HEK293 (cell line): Measurements from ENCODE around the gene KCNQ1.

ENCODE experiments used
- CTCF ChIA-PET: fragments of 350-600 bp; formaldehyde crosslinking; extraction: SDS; loops from one replicate; lab custom pipeline; 2021; ENCODE audit warnings: antibody characterized with exemption; lab: Yijun Ruan, JAX
- POLR2A ChIA-PET: fragments of 300-600 bp; formaldehyde crosslinking; extraction: SDS; loops from one replicate; lab custom pipeline; 2020; ENCODE audit warnings: antibody characterized with exemption, inconsistent platforms; lab: Yijun Ruan, JAX
- H3K27ac ChIP-seq: fragments of 200-500 bp; sonication (Bioruptor generic); 2 replicates; pipeline ENCODE4 v1.5.1; 2014; ENCODE audit warnings: low read depth, low read length, control low read depth, inconsistent platforms; ENCODE audit errors: extremely low read depth
- H3K36me3 ChIP-seq, 2 experiments: fragments of 200-500 bp in 1 of 2; sonication (Bioruptor generic) in 1 of 2; 1 replicate in 1 of 2; 2 replicates in 1 of 2; pipeline ENCODE4 v1.5.1; 2014 to 2017; ENCODE audit warnings: inconsistent platforms in 2 of 2, low read length in 2 of 2; ENCODE audit not compliant: control insufficient read depth in 2 of 2, insufficient read depth in 1 of 2
- H3K4me1 ChIP-seq: fragments of 200-500 bp; sonication (Bioruptor generic); 2 replicates; pipeline ENCODE4 v1.5.1; 2014; ENCODE audit warnings: mild to moderate bottlenecking, low read length, inconsistent platforms; ENCODE audit not compliant: control insufficient read depth, insufficient read depth
- H3K4me3 ChIP-seq: 2 replicates; pipeline ENCODE4 v1.5.1; 2011; ENCODE audit warnings: low read depth, mild to moderate bottlenecking, control low read depth, low read length, moderate library complexity
- H3K9me3 ChIP-seq: fragments of 200-500 bp; sonication (Bioruptor generic); 2 replicates; pipeline ENCODE4 v1.5.1; 2014; ENCODE audit warnings: low read depth, low read length, inconsistent platforms; ENCODE audit not compliant: control insufficient read depth, insufficient read depth
- HOXC10 ChIP-seq: sonication (generic); formaldehyde crosslinking; IDR thresholded peaks from 2 replicates; pipeline ENCODE4 v1.8.1; 2023; ENCODE audit warnings: mild to moderate bottlenecking, missing genetic modification reagents
- HOXD13 ChIP-seq: sonication (generic); formaldehyde crosslinking; IDR thresholded peaks from 2 replicates; pipeline ENCODE4 v1.8.0; 2022; ENCODE audit warnings: missing genetic modification reagents, borderline replicate concordance
- KLF7 ChIP-seq: fragments of 450-650 bp; formaldehyde crosslinking; IDR thresholded peaks from 2 replicates; pipeline ENCODE4 v1.5.1; 2016; ENCODE audit warnings: missing biosample characterization, missing genetic modification characterization, borderline replicate concordance
- OSR2 ChIP-seq: fragments of 450-650 bp; formaldehyde crosslinking; IDR thresholded peaks from 2 replicates; pipeline ENCODE4 v1.5.1; 2016; ENCODE audit warnings: missing biosample characterization, missing genetic modification characterization
- RBAK ChIP-seq: fragments of 450-650 bp; formaldehyde crosslinking; IDR thresholded peaks from 2 replicates; pipeline ENCODE4 v1.5.1; 2016; ENCODE audit warnings: missing biosample characterization, missing genetic modification characterization
- SCRT1 ChIP-seq: fragments of 450-650 bp; formaldehyde crosslinking; IDR thresholded peaks from 2 replicates; pipeline ENCODE4 v1.5.1; 2016; ENCODE audit warnings: missing biosample characterization, missing genetic modification characterization, borderline replicate concordance
- ZBTB21 ChIP-seq: fragments of 450-650 bp; formaldehyde crosslinking; IDR thresholded peaks from 2 replicates; pipeline ENCODE4 v1.5.1; 2017; ENCODE audit warnings: missing biosample characterization, missing genetic modification characterization
- ZEB2 ChIP-seq: fragments of 450-650 bp; formaldehyde crosslinking; IDR thresholded peaks from 2 replicates; pipeline ENCODE4 v1.5.1; 2016; ENCODE audit warnings: missing biosample characterization, missing genetic modification characterization
- ZFP3 ChIP-seq: fragments of 450-650 bp; formaldehyde crosslinking; IDR thresholded peaks from 2 replicates; pipeline ENCODE4 v1.5.1; 2016; ENCODE audit warnings: low read depth, missing biosample characterization, missing genetic modification characterization
- ZNF112 ChIP-seq: fragments of 450-650 bp; formaldehyde crosslinking; IDR thresholded peaks from 2 replicates; pipeline ENCODE4 v1.5.0; 2017; ENCODE audit warnings: missing biosample characterization, missing genetic modification characterization
- ZNF133 ChIP-seq: fragments of 450-650 bp; formaldehyde crosslinking; IDR thresholded peaks from 2 replicates; pipeline ENCODE4 v1.5.1; 2016; ENCODE audit warnings: missing biosample characterization, missing genetic modification characterization
- ZNF19 ChIP-seq: fragments of 450-650 bp; formaldehyde crosslinking; IDR thresholded peaks from 2 replicates; pipeline ENCODE4; 2016; ENCODE audit warnings: missing biosample characterization, missing genetic modification characterization, low read depth
- ZNF23 ChIP-seq: fragments of 450-650 bp; formaldehyde crosslinking; IDR thresholded peaks from 2 replicates; pipeline ENCODE4 v1.5.1; 2016; ENCODE audit warnings: missing biosample characterization, missing genetic modification characterization, borderline replicate concordance
- ZNF239 ChIP-seq: fragments of 450-650 bp; formaldehyde crosslinking; IDR thresholded peaks from 2 replicates; pipeline ENCODE4 v1.5.1; 2016; ENCODE audit warnings: missing biosample characterization, missing genetic modification characterization
- ZNF350 ChIP-seq: fragments of 450-650 bp; formaldehyde crosslinking; IDR thresholded peaks from 2 replicates; pipeline ENCODE4 v1.5.0; 2017; ENCODE audit warnings: missing biosample characterization, mild to moderate bottlenecking, missing genetic modification characterization
- ZNF514 ChIP-seq: fragments of 450-650 bp; formaldehyde crosslinking; IDR thresholded peaks from 2 replicates; pipeline ENCODE4 v1.5.1; 2016; ENCODE audit warnings: missing biosample characterization, missing genetic modification characterization
- ZNF626 ChIP-seq: fragments of 450-650 bp; sonication (Bioruptor Pico); formaldehyde crosslinking; IDR thresholded peaks from 2 replicates; pipeline ENCODE4 v1.5.1; 2018; ENCODE audit warnings: missing biosample characterization, missing genetic modification characterization, inconsistent platforms
- ZNF629 ChIP-seq: fragments of 450-650 bp; formaldehyde crosslinking; IDR thresholded peaks from 2 replicates; pipeline ENCODE4 v1.5.1; 2017; ENCODE audit warnings: missing biosample characterization, missing genetic modification characterization
- ZNF658 ChIP-seq: fragments of 450-650 bp; formaldehyde crosslinking; IDR thresholded peaks from 2 replicates; pipeline ENCODE4; 2016; ENCODE audit warnings: missing biosample characterization, missing genetic modification characterization
- ZNF660 ChIP-seq: fragments of 450-650 bp; IDR thresholded peaks from 2 replicates; pipeline ENCODE4 v1.5.1; 2018; ENCODE audit warnings: missing biosample characterization, mild to moderate bottlenecking, missing genetic modification characterization
- ZNF785 ChIP-seq: fragments of 450-650 bp; formaldehyde crosslinking; IDR thresholded peaks from 2 replicates; pipeline ENCODE4 v1.5.1; 2016; ENCODE audit warnings: missing biosample characterization, missing genetic modification characterization
- ZNF837 ChIP-seq: fragments of 450-650 bp; formaldehyde crosslinking; IDR thresholded peaks from 2 replicates; pipeline ENCODE4 v1.5.1; 2016; ENCODE audit warnings: missing biosample characterization, missing genetic modification characterization
- ZSCAN16 ChIP-seq: fragments of 450-650 bp; formaldehyde crosslinking; IDR thresholded peaks from 2 replicates; pipeline ENCODE4 v1.5.1; 2016; ENCODE audit warnings: missing biosample characterization, missing genetic modification characterization
- TF ChIP-seq, protein P1 (sequence below): fragments of 450-650 bp; formaldehyde crosslinking; IDR thresholded peaks from 2 replicates; pipeline ENCODE4 v1.5.1; 2016; ENCODE audit warnings: missing biosample characterization, missing genetic modification characterization
- TF ChIP-seq, protein P2 (sequence below): fragments of 450-650 bp; formaldehyde crosslinking; IDR thresholded peaks from 2 replicates; pipeline ENCODE4 v1.5.1; 2016; ENCODE audit warnings: missing biosample characterization, missing genetic modification characterization

Gene KCNQ1

DNA sequence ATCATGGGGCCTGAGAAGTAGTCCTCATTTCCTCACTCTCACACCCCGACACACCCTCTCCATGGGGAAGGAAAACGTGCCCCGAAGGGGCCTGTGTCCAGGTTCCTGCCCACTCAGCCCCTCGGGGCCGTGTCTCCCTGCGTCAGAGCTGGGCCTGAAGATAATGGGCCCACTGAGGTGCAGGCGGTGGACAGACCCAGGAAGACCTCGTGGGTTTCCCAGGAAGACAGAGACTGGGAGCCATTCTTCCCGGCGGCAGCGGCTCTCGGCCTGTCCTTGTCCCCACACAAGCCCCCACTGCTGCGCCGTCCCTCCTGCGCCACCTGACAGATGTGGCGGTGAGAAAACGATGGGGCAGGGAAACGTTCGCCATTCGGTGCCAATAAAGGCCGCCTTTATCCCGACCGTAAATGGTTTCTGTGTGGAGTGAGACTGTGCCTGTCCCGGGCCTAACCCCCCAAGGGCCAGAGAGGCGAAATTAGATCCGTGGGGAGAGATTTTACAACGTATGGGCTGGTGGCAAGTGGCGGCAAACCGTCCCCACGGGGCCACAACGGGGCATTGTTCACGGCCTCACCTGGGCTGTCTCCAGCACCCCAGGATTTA, 351.8 kb downstream of the KCNQ1 start (continued):
- TF ChIP-seq, protein P1, sequence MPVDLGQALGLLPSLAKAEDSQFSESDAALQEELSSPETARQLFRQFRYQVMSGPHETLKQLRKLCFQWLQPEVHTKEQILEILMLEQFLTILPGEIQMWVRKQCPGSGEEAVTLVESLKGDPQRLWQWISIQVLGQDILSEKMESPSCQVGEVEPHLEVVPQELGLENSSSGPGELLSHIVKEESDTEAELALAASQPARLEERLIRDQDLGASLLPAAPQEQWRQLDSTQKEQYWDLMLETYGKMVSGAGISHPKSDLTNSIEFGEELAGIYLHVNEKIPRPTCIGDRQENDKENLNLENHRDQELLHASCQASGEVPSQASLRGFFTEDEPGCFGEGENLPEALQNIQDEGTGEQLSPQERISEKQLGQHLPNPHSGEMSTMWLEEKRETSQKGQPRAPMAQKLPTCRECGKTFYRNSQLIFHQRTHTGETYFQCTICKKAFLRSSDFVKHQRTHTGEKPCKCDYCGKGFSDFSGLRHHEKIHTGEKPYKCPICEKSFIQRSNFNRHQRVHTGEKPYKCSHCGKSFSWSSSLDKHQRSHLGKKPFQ (tag by site-specific recombination): no peak
- TF ChIP-seq ZNF837 (tag by site-specific recombination) (no peak), ZNF350 (tag by site-specific recombination) (no peak), RBAK (no peak)

DNA sequence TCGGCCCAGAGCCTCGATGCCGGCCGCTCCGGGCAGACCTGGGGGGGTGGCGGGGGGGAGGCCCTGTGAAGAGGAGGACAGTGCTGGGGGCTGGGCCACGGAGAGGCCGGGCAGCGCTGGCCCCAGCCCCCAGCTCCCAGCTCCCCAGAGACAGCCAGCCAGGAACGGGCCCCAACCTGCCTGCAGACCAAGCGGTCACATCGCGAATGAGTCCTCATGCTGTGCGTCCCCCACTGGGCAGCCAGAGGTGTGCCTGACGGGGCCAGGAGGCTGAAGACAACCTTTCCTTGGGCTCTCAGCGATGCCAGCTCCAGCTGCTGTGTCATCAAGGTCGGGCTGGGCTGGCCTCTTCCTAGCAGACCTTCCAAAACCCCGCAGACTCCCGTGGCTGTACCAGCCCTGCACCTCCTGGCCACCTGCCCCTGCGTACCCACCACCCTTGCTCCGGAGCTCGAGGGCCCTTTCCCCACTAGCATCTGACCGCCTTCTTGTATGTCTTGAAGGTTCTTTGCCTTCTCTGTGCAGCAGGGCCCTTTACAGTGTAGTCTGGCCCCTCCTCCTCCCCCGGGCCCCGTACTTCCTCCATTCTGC, 352.4 kb downstream of the KCNQ1 start:
- H3K27ac ChIP-seq: no peak overlapping the region
- H3K4me3 ChIP-seq: no peak overlapping the region
- H3K4me1 ChIP-seq: no peaks in the 10 kb centered on the region
- no peaks in the 10 kb centered on the region for H3K36me3 ChIP-seq
- no peaks in the 10 kb centered on the region for H3K9me3 ChIP-seq
- ChIA-PET POLR2A (no interaction called here), CTCF (no interaction called here)
- TF ChIP-seq ZSCAN16 (tag by site-specific recombination) (no peak), ZNF785 (no peak), HOXD13 (CRISPR knock-in tag) (no peak), ZNF658 (tag by site-specific recombination) (no peak), ZNF629 (tag by site-specific recombination) (no peak), ZNF626 (no peak), HOXC10 (CRISPR knock-in tag) (no peak), SCRT1 (no peak), ZNF112 (tag by site-specific recombination) (no peak), ZNF133 (tag by site-specific recombination) (no peak), ZNF239 (tag by site-specific recombination) (no peak), ZBTB21 (tag by site-specific recombination) (no peak), ZNF19 (tag by site-specific recombination) (no peak), ZNF514 (no peak), ZEB2 (no peak)
- TF ChIP-seq, protein P2, sequence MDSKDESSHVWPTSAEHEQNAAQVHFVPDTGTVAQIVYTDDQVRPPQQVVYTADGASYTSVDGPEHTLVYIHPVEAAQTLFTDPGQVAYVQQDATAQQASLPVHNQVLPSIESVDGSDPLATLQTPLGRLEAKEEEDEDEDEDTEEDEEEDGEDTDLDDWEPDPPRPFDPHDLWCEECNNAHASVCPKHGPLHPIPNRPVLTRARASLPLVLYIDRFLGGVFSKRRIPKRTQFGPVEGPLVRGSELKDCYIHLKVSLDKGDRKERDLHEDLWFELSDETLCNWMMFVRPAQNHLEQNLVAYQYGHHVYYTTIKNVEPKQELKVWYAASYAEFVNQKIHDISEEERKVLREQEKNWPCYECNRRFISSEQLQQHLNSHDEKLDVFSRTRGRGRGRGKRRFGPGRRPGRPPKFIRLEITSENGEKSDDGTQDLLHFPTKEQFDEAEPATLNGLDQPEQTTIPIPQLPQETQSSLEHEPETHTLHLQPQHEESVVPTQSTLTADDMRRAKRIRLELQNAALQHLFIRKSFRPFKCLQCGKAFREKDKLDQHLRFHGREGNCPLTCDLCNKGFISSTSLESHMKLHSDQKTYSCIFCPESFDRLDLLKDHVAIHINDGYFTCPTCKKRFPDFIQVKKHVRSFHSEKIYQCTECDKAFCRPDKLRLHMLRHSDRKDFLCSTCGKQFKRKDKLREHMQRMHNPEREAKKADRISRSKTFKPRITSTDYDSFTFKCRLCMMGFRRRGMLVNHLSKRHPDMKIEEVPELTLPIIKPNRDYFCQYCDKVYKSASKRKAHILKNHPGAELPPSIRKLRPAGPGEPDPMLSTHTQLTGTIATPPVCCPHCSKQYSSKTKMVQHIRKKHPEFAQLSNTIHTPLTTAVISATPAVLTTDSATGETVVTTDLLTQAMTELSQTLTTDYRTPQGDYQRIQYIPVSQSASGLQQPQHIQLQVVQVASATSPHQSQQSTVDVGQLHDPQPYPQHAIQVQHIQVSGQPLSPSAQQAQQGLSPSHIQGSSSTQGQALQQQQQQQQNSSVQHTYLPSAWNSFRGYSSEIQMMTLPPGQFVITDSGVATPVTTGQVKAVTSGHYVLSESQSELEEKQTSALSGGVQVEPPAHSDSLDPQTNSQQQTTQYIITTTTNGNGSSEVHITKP (tag by site-specific recombination): no peak

DNA sequence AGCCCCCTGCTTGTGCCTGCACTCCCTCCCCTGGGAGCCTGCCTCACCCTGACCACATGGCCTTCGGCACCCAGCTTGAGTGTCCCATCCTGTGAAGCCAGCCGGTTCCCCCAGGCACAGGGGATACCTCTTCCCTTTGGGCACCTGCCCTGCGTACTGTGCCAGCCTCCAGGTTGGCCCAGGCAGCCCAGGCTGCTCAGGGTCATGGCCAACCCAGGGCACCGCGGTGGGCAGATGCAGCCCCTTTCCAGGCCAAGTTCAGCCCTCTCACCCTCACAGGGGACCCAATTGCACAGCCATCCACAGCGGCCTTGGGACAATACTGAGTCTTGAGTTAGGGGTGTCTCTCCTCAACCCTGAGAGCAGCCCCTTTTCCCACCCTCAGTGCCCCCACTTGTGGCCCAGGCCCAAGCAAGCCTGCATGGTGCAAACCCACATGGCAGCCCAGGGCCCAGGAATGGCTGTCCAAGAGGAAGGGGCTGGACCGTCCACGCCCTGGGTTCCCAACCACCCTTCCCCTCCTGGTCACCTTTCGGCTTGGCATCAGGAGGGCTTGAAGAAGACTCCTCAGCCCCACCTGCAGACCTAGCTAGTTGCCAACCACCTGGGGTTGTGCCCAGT, 353.0 kb downstream of the KCNQ1 start:
- H3K9me3 ChIP-seq: no peaks in the 10 kb centered on the region
- no peaks in the 10 kb centered on the region for H3K36me3 ChIP-seq
- no peak for TF ChIP-seq OSR2 (tag by site-specific recombination)
- TF ChIP-seq ZNF23 (tag by site-specific recombination): no peak
- no peak for TF ChIP-seq KLF7 (tag by site-specific recombination)
- TF ChIP-seq ZNF658 (tag by site-specific recombination): no peak
- TF ChIP-seq ZNF660 (tag by site-specific recombination): no peak
- no peak for TF ChIP-seq ZFP3 (tag by site-specific recombination)
- TF ChIP-seq, all 188 proteins: peak for 0
- no peaks in the 10 kb centered on the region for H3K4me1 ChIP-seq
- no peak overlapping the region for H3K27ac ChIP-seq
- ChIA-PET POLR2A (no interaction called here), CTCF (no interaction called here)
- H3K4me3 ChIP-seq: no peak overlapping the region
